ENCODE data around the gene ARFIP1.

The ARFIP1 gene

DNA sequence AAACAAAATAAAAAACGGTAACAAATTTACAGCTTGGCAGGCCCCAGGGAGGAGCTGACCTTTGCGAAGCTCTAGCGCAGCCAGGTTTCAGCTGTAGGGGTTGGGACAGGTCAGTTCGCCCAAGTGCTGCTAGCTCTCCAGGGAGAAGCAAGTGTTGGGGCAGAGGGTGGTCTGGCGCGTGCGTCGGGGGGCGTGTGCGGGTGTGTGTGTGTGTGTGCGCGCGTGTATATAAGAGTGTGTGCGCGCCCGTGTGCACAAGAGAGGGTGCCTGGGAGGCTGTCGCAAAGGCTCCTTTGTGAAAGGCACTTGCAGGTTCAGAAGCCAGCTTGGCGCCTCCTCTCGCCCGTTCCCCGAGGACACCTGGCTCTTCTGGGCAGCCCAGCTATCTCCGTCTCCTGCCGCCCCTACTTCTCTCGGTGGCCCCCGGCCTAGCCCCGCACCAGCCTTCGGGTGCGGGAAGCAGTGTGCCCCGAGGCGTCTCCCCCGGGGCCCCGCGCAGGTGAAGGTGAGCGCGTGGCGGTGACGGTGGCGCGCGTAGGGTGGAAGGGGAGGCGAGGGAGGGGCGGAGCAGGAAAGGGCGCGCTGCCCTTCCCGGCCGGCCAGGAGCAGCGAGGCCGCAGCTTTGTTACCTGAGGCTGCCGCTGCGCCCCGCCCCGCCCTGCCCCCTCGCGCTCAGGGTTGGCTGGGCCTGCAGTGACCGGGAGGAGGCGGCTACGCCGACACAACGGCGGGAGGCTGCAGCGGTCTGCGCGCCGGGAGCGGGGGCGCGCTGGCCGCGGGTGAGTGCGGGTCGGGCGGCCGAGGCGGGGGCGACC lies 156.1 kb downstream of the ARFIP1 start, which contains the start of gene FHDC1:
TSS of gene FHDC1 (plus strand) at position 693 of the 815 bp plus-strand sequence. CDS start 6,735 bp downstream, outside the sequence.
- Histone ChIP-seq H3K9ac (ENCODE audit: low read depth, low read length) (peak within 1 kb of the TSS; percentile 88), H3K36me3 (ENCODE audit: control insufficient read depth, insufficient read depth, low read length) (no peaks in the 10 kb centered on the region), H3K27me3 (ENCODE audit: control insufficient read depth, insufficient read depth, low read length) (peaks cover 10% of the 10 kb centered on the region), H3K4me1 (ENCODE audit: control insufficient read depth, insufficient read depth, low read length) (peaks cover 7% of the 10 kb centered on the region), H3K4me3 (ENCODE audit: low read depth, low read length) (peak within 1 kb of the TSS; percentile 83), H3K9me3 (ENCODE audit: control insufficient read depth, insufficient read depth, low read length) (no peaks in the 10 kb centered on the region)

DNA sequence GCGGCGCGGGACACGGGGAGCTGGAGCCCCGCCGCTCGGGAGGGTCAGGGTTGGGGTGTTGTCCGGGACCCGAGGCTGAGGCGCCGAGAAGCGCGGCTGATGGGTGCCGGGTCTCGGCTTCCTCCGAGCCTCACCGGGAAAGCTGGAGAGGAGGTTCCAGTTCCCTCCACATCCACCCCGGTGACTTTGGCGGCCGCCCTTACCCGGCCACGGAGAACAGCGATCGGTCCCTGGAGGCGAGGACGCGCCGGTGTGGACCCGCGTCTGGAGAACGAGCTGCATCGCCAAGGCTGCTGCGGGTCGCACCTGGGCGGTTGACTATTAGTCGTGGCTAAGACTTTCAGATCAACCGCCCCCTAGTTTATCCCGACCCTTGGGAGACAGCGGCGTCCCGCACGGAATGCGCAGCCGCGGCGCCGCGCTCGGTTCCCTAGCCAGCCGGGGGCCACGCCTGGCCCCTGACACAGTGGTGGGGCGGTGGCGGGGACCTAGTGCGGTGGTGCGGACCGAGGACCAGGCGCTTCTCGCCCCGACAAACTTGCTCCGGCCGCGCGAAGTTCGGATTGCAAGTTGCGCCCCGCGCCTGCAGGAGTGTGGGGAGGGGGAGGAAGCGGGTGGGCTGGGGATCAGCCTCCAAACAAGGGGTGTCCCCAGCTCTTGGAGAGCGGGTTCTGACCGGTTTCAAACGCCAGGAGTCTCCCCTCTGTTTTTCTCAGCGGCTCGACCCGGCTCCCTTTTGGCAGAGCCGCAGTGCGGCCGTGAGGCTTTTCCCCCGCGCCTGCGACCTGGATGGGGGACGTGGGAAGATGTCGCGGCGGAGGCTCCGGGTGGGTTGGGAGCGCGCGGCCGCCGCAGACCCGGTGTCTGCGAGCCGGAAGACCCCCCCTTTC lies 156.9 kb downstream of the ARFIP1 start:
- H3K27me3 ChIP-seq (ENCODE audit: control insufficient read depth, insufficient read depth, low read length) = peaks cover 10% of the 10 kb centered on the region
- peak overlapping the region; percentile 56 for H3K9ac ChIP-seq (ENCODE audit: low read depth, low read length)

DNA sequence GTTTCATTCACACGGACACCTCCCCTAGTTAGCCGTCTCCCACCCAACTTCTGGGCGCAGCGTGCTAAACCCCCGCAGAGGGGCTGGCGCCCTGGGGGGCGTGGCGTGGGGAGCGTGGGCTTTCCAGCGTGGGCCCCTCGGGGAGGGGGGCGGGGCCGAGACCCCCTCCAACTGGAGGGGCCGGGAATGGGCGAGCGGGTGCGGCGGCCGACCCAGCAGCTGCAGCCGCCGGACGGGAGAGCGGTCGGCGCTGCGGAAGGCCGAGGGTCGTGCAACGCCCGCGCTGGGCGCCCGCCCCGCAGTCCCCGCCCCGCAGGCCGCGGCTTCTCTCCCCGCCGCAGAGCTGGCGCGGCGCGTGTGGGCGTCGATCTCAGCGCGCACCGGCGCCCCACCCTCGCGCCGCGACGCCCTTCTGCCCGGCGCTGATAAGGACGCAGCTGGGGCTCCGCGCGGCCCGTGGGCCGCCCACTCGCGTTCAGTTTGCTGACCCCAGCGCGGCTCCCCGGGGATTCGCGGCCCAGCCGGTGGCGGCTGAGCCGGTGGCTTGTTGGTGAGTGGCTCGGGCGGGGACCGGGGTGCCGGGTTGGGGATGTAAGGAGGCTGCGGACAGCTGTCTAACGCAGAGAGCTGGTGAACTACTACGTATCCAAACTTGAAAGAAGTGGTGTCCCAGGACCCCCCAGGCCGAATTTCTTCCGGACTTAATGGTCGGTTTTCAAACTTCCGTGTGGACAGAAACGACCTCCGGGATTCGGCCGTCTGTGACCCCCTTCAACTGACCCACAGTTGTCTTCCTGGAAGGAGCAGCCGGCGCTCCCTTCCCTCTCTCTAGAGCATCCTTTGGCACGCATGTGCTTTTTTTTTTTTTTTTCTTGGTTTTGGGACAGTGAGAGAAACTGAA lies 157.8 kb downstream of the ARFIP1 start:
- Histone ChIP-seq H3K27me3 (ENCODE audit: control insufficient read depth, insufficient read depth, low read length) (peaks cover 10% of the 10 kb centered on the region), H3K9ac (ENCODE audit: low read depth, low read length) (peak overlapping the region; percentile 56), H3K4me1 (ENCODE audit: control insufficient read depth, insufficient read depth, low read length) (peaks cover 5% of the 10 kb centered on the region), H3K4me3 (ENCODE audit: low read depth, low read length) (peak overlapping the region; percentile 83), H3K9me3 (ENCODE audit: control insufficient read depth, insufficient read depth, low read length) (no peaks in the 10 kb centered on the region), H3K36me3 (ENCODE audit: control insufficient read depth, insufficient read depth, low read length) (no peaks in the 10 kb centered on the region)

More for the DNA sequence above, 156.9 kb downstream of the ARFIP1 start:
- H3K9me3 ChIP-seq (ENCODE audit: control insufficient read depth, insufficient read depth, low read length) = no peaks in the 10 kb centered on the region
- H3K4me1 ChIP-seq (ENCODE audit: control insufficient read depth, insufficient read depth, low read length) = peaks cover 5% of the 10 kb centered on the region
- peak overlapping the region; percentile 83 for H3K4me3 ChIP-seq (ENCODE audit: low read depth, low read length)
- H3K36me3 ChIP-seq (ENCODE audit: control insufficient read depth, insufficient read depth, low read length) = no peaks in the 10 kb centered on the region

DNA sequence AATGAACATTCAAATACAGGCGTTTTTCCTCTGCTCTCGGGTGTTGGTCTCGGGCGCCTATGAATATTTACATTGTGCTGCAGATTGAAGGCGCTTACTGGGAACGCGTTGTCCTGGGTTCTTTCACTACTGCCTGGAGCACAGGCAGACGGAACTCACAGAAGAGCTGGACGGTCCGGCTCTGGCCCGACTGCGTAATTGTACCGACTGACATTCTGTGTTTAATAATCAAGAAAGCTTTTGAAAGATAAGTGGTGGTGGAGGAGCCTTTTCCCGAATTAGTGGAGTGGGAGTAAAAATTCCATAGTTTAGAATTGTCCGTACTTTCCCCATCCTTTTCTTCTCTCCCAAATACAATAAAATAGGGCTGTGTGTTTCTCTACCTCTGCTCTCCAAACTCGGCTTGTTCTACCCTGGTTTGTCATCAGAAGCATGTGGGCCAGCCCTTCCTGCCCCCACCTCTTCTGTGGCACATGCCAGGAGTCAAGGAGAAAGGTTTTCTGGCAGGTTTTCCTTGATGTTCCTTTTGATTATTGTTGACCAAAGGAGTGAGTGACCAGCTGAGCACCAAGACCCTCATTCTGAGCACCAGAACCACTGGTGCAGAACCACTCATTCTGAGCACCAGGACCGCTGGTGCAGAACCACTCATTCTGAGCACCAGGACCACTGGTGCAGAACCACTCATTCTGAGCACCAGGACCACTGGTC lies 158.6 kb downstream of the ARFIP1 start:
- peak overlapping the region; percentile 83 for H3K4me3 ChIP-seq (ENCODE audit: low read depth, low read length)
- H3K9ac ChIP-seq (ENCODE audit: low read depth, low read length) = no peak overlapping the region
- no peaks in the 10 kb centered on the region for H3K9me3 ChIP-seq (ENCODE audit: control insufficient read depth, insufficient read depth, low read length)

DNA sequence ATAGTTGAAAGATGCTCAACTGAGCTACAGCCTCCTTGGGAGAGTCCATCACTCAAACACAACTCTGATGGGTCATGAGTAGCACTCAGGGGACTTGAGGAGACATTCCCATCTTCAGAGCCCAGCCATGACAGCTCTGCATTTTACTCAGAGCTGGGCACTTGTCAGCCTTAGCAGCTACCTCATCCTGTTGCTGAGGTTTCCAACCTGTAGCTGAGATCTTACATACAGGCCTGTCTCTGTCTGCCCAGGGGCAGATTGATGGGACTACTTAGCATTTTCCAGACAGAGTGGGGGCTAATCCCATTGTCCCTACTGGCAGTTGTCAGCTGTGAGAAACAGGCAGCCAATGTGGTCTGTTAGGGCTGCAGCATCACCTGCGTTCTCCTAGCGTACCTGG lies 159.9 kb downstream of the ARFIP1 start:
- peaks cover 5% of the 10 kb centered on the region for H3K4me1 ChIP-seq (ENCODE audit: control insufficient read depth, insufficient read depth, low read length)
- no peaks in the 10 kb centered on the region for H3K9me3 ChIP-seq (ENCODE audit: control insufficient read depth, insufficient read depth, low read length)
- no peak overlapping the region for H3K4me3 ChIP-seq (ENCODE audit: low read depth, low read length)
- H3K36me3 ChIP-seq (ENCODE audit: control insufficient read depth, insufficient read depth, low read length) = peaks cover 7% of the 10 kb centered on the region
- peaks cover 7% of the 10 kb centered on the region for H3K27me3 ChIP-seq (ENCODE audit: control insufficient read depth, insufficient read depth, low read length)
- H3K9ac ChIP-seq (ENCODE audit: low read depth, low read length) = no peak overlapping the region

More for the DNA sequence above, 158.6 kb downstream of the ARFIP1 start:
- Histone ChIP-seq H3K36me3 (ENCODE audit: control insufficient read depth, insufficient read depth, low read length) (peaks cover 1% of the 10 kb centered on the region), H3K27me3 (ENCODE audit: control insufficient read depth, insufficient read depth, low read length) (peaks cover 10% of the 10 kb centered on the region), H3K4me1 (ENCODE audit: control insufficient read depth, insufficient read depth, low read length) (peaks cover 5% of the 10 kb centered on the region)

DNA sequence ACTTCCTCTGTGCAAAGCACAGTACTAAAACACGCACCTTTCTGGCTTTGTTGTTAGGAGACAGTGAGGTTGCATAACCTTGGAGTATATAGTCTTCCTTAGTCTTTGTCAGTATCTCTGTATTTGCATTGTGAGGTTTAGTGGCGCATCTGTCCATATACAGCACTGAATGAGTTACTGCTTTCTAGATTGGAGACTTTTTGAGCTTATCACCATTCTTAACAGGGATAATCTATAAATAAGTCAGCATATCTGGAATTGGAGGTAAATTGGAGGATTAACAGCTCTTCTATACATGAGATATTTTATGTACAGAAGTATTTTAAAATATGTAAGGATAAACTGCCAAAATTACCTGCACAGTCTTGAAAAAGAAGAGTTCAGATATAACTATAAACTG lies 160.7 kb downstream of the ARFIP1 start:
- H3K9ac ChIP-seq (ENCODE audit: low read depth, low read length) = no peak overlapping the region
- H3K27me3 ChIP-seq (ENCODE audit: control insufficient read depth, insufficient read depth, low read length) = peaks cover 7% of the 10 kb centered on the region
- no peaks in the 10 kb centered on the region for H3K9me3 ChIP-seq (ENCODE audit: control insufficient read depth, insufficient read depth, low read length)
- H3K4me1 ChIP-seq (ENCODE audit: control insufficient read depth, insufficient read depth, low read length) = no peaks in the 10 kb centered on the region
- peaks cover 7% of the 10 kb centered on the region for H3K36me3 ChIP-seq (ENCODE audit: control insufficient read depth, insufficient read depth, low read length)
- H3K4me3 ChIP-seq (ENCODE audit: low read depth, low read length) = no peak overlapping the region

DNA sequence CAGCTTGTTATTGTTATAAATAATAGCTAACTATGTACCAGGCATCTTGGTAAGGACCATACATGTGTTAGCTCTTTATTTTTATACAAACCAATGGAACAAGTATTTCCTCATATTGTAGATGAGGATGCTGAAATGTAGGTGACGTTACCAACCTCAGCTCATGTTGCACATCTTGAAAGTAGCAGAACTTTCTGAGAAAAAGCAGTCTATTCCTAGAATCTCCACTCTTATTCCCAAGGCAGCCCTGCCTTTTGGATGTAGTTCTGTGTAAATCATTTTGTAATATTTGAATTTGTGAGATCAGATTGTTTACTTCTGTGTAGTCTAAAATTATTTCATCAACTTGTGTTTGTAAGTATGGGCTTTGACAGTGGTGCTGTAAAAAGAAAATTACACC lies 161.7 kb downstream of the ARFIP1 start:
- no peak overlapping the region for H3K9ac ChIP-seq (ENCODE audit: low read depth, low read length)
- no peak overlapping the region for H3K4me3 ChIP-seq (ENCODE audit: low read depth, low read length)
- peaks cover 7% of the 10 kb centered on the region for H3K36me3 ChIP-seq (ENCODE audit: control insufficient read depth, insufficient read depth, low read length)
- H3K9me3 ChIP-seq (ENCODE audit: control insufficient read depth, insufficient read depth, low read length) = no peaks in the 10 kb centered on the region
- peaks cover 7% of the 10 kb centered on the region for H3K27me3 ChIP-seq (ENCODE audit: control insufficient read depth, insufficient read depth, low read length)
- H3K4me1 ChIP-seq (ENCODE audit: control insufficient read depth, insufficient read depth, low read length) = no peaks in the 10 kb centered on the region

DNA sequence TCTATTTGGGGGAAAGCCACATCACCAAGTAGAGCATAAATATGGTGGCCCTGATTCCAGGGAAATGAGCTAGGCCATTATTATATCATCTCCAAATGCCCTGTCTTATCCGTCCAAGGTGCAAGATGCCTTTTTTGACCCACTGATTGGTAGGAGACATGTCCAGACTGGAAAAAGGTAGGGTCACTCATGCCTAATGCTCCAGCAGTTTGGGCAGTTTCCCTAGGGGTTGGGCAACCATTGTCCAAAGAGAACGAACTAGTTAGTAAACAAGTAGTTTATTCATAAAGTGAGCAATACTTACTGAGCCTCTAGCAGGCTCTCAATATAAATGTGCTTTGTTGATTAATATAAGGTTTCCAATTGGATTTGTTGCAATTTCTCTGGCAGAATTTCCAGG lies 162.6 kb downstream of the ARFIP1 start:
- Histone ChIP-seq H3K4me1 (ENCODE audit: control insufficient read depth, insufficient read depth, low read length) (no peaks in the 10 kb centered on the region), H3K36me3 (ENCODE audit: control insufficient read depth, insufficient read depth, low read length) (peaks cover 9% of the 10 kb centered on the region), H3K9me3 (ENCODE audit: control insufficient read depth, insufficient read depth, low read length) (no peaks in the 10 kb centered on the region)

DNA sequence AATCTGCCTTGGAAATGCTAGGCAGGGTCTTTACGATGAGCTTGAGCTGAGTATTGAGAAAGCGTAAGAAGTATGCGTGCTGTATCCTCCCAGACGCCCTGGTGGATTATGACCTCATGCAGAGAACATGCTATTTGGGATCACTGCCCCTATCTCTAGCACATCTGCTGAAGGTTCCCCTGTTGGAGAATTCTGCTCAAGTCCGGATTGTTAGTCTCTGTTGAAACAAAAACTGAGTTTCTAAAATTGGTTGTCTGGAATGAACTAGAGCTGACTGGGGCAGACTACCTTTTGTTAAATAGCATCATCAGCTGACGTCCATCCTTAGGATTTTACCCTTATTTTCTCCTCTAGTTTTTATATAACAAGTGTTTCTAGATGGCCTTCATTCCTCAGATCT lies 163.9 kb downstream of the ARFIP1 start:
- Histone ChIP-seq H3K27me3 (ENCODE audit: control insufficient read depth, insufficient read depth, low read length) (peaks cover 2% of the 10 kb centered on the region), H3K36me3 (ENCODE audit: control insufficient read depth, insufficient read depth, low read length) (peaks cover 9% of the 10 kb centered on the region), H3K9ac (ENCODE audit: low read depth, low read length) (no peak overlapping the region), H3K4me3 (ENCODE audit: low read depth, low read length) (no peak overlapping the region), H3K4me1 (ENCODE audit: control insufficient read depth, insufficient read depth, low read length) (no peaks in the 10 kb centered on the region), H3K9me3 (ENCODE audit: control insufficient read depth, insufficient read depth, low read length) (no peaks in the 10 kb centered on the region)

More for the DNA sequence above, 162.6 kb downstream of the ARFIP1 start:
- H3K27me3 ChIP-seq (ENCODE audit: control insufficient read depth, insufficient read depth, low read length) = peaks cover 7% of the 10 kb centered on the region
- H3K9ac ChIP-seq (ENCODE audit: low read depth, low read length) = no peak overlapping the region
- H3K4me3 ChIP-seq (ENCODE audit: low read depth, low read length) = no peak overlapping the region

DNA sequence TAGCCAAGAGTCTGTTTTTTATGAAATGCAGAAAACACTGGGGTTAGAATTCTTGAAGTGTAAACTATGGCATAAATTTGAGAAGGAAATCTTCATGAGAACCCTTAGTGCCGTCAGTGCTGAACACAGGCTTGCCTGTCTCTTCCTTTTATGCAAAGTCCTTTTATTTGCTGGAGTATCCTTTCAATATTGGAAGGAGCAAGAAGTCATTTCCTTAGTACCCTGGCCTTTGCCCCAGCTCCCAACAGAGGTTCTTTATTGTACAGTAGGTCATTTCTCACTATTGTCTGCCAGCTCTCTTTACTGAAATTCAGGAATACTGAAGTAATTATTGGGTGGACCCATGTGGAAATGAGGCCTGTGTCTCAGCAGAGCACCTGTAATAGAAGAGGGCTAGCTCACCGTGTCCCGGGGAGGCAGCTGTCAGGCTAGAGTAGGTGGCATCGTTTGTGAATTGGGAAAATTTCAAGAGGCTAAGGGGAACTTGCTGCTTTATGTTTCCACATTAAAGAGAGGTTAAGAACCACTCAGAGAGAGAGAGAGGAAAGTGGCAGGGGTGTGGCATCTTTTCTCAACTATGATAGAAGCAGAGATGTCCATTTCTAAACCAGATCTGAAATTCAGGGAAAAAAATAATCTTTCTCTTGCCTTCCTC lies 165.0 kb downstream of the ARFIP1 start:
- Histone ChIP-seq H3K9ac (ENCODE audit: low read depth, low read length) (no peak overlapping the region), H3K36me3 (ENCODE audit: control insufficient read depth, insufficient read depth, low read length) (peaks cover 9% of the 10 kb centered on the region), H3K9me3 (ENCODE audit: control insufficient read depth, insufficient read depth, low read length) (no peaks in the 10 kb centered on the region), H3K27me3 (ENCODE audit: control insufficient read depth, insufficient read depth, low read length) (no peaks in the 10 kb centered on the region), H3K4me3 (ENCODE audit: low read depth, low read length) (no peak overlapping the region), H3K4me1 (ENCODE audit: control insufficient read depth, insufficient read depth, low read length) (no peaks in the 10 kb centered on the region)

All from iPS-15b (cell line).